DMS114 treated with DMSO at 0.1 percent for 48 hours (cell line): ENCODE data around the gene AIMP2.
A peak's percentile ranks its signal among the peaks of the same experiment; 100 is the strongest.
"Not testable (repeated sequence)": the region's sequence is repeated elsewhere in the genome, so short reads cannot be mapped to it uniquely, and the experiment has no call there.

Experiments used
- DNase-seq: peaks from one replicate; lab custom pipeline; 2025; ENCODE audit not compliant: unreplicated experiment; lab: John Stamatoyannopoulos, UW

The AIMP2 gene

GRCh38 chr7:6008668-6009611 is at the start of gene AIMP2, which contains the start of gene PMS2:
Gene AIMP2, plus strand, starts transcription at chr7:6009272. Its CDS starts 92 bp downstream, at chr7:6009364.
Gene PMS2, minus strand, starts transcription at chr7:6009049. Its CDS starts 30 bp downstream, at chr7:6009019.
- DNase-seq = peak; percentile 95

- not testable (repeated sequence) for DNase-seq
Observed at GRCh38 chr7:5963205-5963604, 45.9 kb upstream of the AIMP2 start.

- not testable (repeated sequence) for DNase-seq
Observed at GRCh38 chr7:5963810-5964209, 45.3 kb upstream of the AIMP2 start.

- DNase-seq = not testable (repeated sequence)
Observed at GRCh38 chr7:5970347-5970911, 38.6 kb upstream of the AIMP2 start, which contains the start of gene RSPH10B. Gene RSPH10B, minus strand, starts transcription at chr7:5970689. Its CDS starts 3,573 bp downstream, at chr7:5967116.

- not testable (repeated sequence) for DNase-seq
Observed at GRCh38 chr7:5973580-5973979, 35.5 kb upstream of the AIMP2 start.

- not testable (repeated sequence) for DNase-seq
Observed at GRCh38 chr7:5979680-5980314, 29.3 kb upstream of the AIMP2 start.

- DNase-seq = not testable (repeated sequence)
Observed at GRCh38 chr7:5987061-5987460, 22.0 kb upstream of the AIMP2 start.

- peak; percentile 76 for DNase-seq
Observed at GRCh38 chr7:5997210-5997808, 11.8 kb upstream of the AIMP2 start.

- no peak for DNase-seq
Observed at GRCh38 chr7:6007386-6007785, 1.7 kb upstream of the AIMP2 start.

GRCh38 chr7:6007835-6008590 is 1.1 kb upstream of the AIMP2 start:
- DNase-seq = not testable (repeated sequence)

GRCh38 chr7:6010370-6010769 is 1.3 kb downstream of the AIMP2 start:
- not testable (repeated sequence) for DNase-seq

- no peak for DNase-seq
Observed at GRCh38 chr7:6011541-6011940, 2.5 kb downstream of the AIMP2 start.

- DNase-seq = no peak
Observed at GRCh38 chr7:6012355-6013104, 3.5 kb downstream of the AIMP2 start.

GRCh38 chr7:6015917-6016652 is 7.0 kb downstream of the AIMP2 start:
- no peak for DNase-seq

- DNase-seq = no peak
Observed at GRCh38 chr7:6016653-6016966, 7.5 kb downstream of the AIMP2 start.

GRCh38 chr7:6020371-6021286 is 11.6 kb downstream of the AIMP2 start:
- DNase-seq = no peak

- DNase-seq = no peak
Observed at GRCh38 chr7:6022707-6023106, 13.6 kb downstream of the AIMP2 start.

- DNase-seq = no peak
Observed at GRCh38 chr7:6023974-6024435, 14.9 kb downstream of the AIMP2 start.
